Cardiac muscle cell (in vitro differentiated cells and primary cell): Measurements from ENCODE around the gene ADAMTS12. TPM values are rescaled to one million over a fixed set of nuclear protein-coding genes. Genes with fewer than 3 reads are reported as not detected.

ENCODE experiments used
- DNase-seq, 2 donors: peaks; one replicate each; pipeline versions ENCODE4 v3.0.0 to v3.0.0-alpha.2; 2010 to 2017; ENCODE audit warnings: low read depth in 1 of 2, low spot score in 1 of 2
- H3K27ac ChIP-seq: fragments of 200-600 bp; sonication (generic); 2 replicates; pipeline ENCODE4 v1.5.1; 2016
- H3K27me3 ChIP-seq: fragments of 200-600 bp; sonication (generic); 2 replicates; pipeline ENCODE4 v1.6.0; 2016; ENCODE audit warnings: control low read depth
- H3K36me3 ChIP-seq: fragments of 200-600 bp; sonication (generic); 2 replicates; pipeline ENCODE4 v1.5.1; 2016; ENCODE audit warnings: control low read depth
- H3K4me1 ChIP-seq: fragments of 200-600 bp; sonication (generic); 2 replicates; pipeline ENCODE4 v1.8.1; 2017; ENCODE audit warnings: low read depth, mild to moderate bottlenecking, mixed run types
- H3K4me3 ChIP-seq: fragments of 200-600 bp; sonication (generic); 2 replicates; pipeline ENCODE4 v1.5.1; 2016; ENCODE audit warnings: mild to moderate bottlenecking
- H3K9me3 ChIP-seq: fragments of 200-600 bp; sonication (generic); 2 replicates; pipeline ENCODE4 v1.5.1; 2017; ENCODE audit warnings: low read depth, mild to moderate bottlenecking, control low read depth
- polyA plus RNA-seq: library from polyadenylated mRNA; unstranded; fragments of >200 nt; fragmentation: Nextera tagmentation; extraction: Ambion mirVana; gene quantifications from 2 replicates; pipeline ENCODE4 v1.2.1, GENCODE V29; 2016
- total RNA-seq: library from RNA; depleted of rRNA; stranded (reverse); fragments of >200 nt; gene quantifications from 2 replicates; pipeline ENCODE4 v1.2.3, GENCODE V29; 2016
- TF ChIP-seq, protein P1 (sequence below): IDR thresholded peaks from 2 replicates; pipeline ENCODE4 v1.5.1; 2012; ENCODE audit warnings: low read depth, mild to moderate bottlenecking, low read length

Gene ADAMTS12
- total and polyA plus RNA-seq, 2 experiments from 2014 or later = 29.3 to 48.4 TPM

DNA sequence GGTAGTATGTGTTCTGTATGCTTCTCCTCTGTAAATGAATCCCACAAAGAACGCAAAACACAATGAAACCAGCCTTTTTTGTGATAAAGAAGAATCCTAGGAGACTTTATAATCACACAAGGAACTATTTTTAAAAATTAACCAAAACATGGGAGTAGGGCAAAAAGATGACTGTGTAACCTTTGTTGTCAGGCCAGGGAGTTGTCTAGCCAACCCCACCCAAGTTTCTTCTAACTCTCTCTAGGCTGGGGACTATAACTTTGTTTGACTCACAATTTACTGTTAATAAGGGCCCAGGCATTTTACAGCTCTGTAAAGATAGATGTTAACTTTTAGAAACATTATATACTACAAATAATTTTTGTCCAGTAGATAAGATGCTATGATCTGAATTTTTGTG is 176.1 kb downstream of the ADAMTS12 start:
- Histone ChIP-seq H3K4me3 (no peak overlapping the region), H3K27me3 (no peaks in the 10 kb centered on the region), H3K36me3 (no peaks in the 10 kb centered on the region), H3K4me1 (no peaks in the 10 kb centered on the region), H3K9me3 (no peaks in the 10 kb centered on the region), H3K27ac (no peak overlapping the region)
- DNase-seq = no peak
- TF ChIP-seq, protein P1, sequence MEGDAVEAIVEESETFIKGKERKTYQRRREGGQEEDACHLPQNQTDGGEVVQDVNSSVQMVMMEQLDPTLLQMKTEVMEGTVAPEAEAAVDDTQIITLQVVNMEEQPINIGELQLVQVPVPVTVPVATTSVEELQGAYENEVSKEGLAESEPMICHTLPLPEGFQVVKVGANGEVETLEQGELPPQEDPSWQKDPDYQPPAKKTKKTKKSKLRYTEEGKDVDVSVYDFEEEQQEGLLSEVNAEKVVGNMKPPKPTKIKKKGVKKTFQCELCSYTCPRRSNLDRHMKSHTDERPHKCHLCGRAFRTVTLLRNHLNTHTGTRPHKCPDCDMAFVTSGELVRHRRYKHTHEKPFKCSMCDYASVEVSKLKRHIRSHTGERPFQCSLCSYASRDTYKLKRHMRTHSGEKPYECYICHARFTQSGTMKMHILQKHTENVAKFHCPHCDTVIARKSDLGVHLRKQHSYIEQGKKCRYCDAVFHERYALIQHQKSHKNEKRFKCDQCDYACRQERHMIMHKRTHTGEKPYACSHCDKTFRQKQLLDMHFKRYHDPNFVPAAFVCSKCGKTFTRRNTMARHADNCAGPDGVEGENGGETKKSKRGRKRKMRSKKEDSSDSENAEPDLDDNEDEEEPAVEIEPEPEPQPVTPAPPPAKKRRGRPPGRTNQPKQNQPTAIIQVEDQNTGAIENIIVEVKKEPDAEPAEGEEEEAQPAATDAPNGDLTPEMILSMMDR = no peak

DNA sequence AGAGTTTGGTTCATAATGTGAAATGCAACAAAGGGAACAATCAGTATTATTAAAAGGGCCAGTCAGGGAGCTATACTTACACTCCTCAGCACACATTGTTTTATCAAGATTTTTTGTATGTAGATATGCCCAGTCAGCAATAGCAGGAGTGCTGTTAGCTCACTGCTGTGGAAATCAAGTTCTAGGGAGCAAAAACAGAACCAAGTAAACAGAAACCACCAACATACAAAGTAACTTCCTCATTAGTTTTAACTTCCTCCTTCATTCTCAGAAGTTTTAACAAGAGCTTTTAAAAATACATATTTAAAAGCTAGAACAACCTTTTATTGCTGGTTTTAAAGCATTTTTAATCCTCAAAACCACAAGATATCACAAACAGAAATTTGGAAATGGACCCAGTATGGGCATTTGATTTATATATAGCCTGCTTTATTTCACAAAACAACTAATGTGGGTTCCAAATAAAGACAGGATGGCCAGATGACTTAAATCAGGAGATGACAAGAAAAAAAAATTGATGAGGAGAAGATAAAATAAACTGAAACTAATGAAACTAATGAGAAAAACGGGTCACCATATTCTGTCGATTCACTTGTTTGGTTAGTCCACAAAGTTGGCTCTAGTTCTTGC is 178.5 kb downstream of the ADAMTS12 start:
- Histone ChIP-seq H3K27ac (no peak overlapping the region), H3K36me3 (no peaks in the 10 kb centered on the region), H3K4me1 (no peaks in the 10 kb centered on the region), H3K27me3 (no peaks in the 10 kb centered on the region), H3K9me3 (no peaks in the 10 kb centered on the region), H3K4me3 (no peak overlapping the region)
- TF ChIP-seq, protein P1 = no peak
- no peak for DNase-seq

DNA sequence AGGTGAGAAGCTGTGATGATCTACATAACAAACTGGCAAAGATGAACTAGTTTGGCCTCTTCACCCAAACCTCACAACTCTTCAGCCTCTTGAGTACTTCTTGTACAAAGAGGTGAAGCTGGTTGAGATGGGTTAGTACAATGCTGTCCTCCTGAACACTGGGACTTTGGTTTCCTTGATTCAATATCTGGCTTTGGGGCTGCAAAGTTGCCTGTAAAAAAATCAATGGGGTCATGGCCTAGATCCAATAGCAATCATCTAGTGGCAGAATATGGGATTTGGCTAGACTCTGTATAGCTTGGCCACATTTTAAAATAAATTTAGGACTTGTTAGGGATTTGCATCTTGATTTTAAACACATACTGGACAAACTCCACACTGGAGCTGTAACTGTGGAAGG is 179.1 kb downstream of the ADAMTS12 start:
- H3K36me3 ChIP-seq = no peaks in the 10 kb centered on the region
- H3K27me3 ChIP-seq = no peaks in the 10 kb centered on the region
- no peak overlapping the region for H3K27ac ChIP-seq
- no peaks in the 10 kb centered on the region for H3K9me3 ChIP-seq
- no peak overlapping the region for H3K4me3 ChIP-seq
- DNase-seq = no peak
- H3K4me1 ChIP-seq = no peaks in the 10 kb centered on the region
- TF ChIP-seq, protein P1 = no peak

GRCh38 chr5:33711094-33711679 is 180.6 kb downstream of the ADAMTS12 start:
- Histone ChIP-seq H3K4me1 (no peaks in the 10 kb centered on the region), H3K9me3 (no peaks in the 10 kb centered on the region), H3K4me3 (no peak overlapping the region), H3K36me3 (no peaks in the 10 kb centered on the region), H3K27me3 (no peaks in the 10 kb centered on the region), H3K27ac (no peak overlapping the region)
- TF ChIP-seq, protein P1 = no peak
- no peak for DNase-seq

- no peaks in the 10 kb centered on the region for H3K9me3 ChIP-seq
- H3K4me3 ChIP-seq = no peak overlapping the region
- no peaks in the 10 kb centered on the region for H3K36me3 ChIP-seq
- no peaks in the 10 kb centered on the region for H3K4me1 ChIP-seq
- H3K27ac ChIP-seq = no peak overlapping the region
- no peaks in the 10 kb centered on the region for H3K27me3 ChIP-seq
- TF ChIP-seq, protein P1 = no peak
- no peak for DNase-seq
Measured at GRCh38 chr5:33702867-33703266, 188.9 kb downstream of the ADAMTS12 start.
